Activated CD4-positive, alpha-beta T cell treated with anti-CD3 and anti-CD28 coated beads for 4 hours (primary cell): ENCODE measurements around the gene DNAJC4.

ENCODE experiments used
- DNase-seq, 2 donors: peaks; one replicate each; pipeline ENCODE4 v3.0.0-alpha.2; 2020

Gene DNAJC4

GRCh38 chr11:64261556-64262080, 31.3 kb downstream of the DNAJC4 start:
- no peak for DNase-seq

GRCh38 chr11:64262271-64263002, 32.1 kb downstream of the DNAJC4 start:
- DNase-seq: no peak

GRCh38 chr11:64263021-64263946, 32.9 kb downstream of the DNAJC4 start:
- no peak for DNase-seq

- no peak for DNase-seq
Measured at GRCh38 chr11:64263947-64264317, 33.6 kb downstream of the DNAJC4 start.

GRCh38 chr11:64264371-64264852, 34.1 kb downstream of the DNAJC4 start:
- DNase-seq: no peak

GRCh38 chr11:64265176-64266160, 35.1 kb downstream of the DNAJC4 start:
- DNase-seq: no peak

- DNase-seq: no peak
Measured at GRCh38 chr11:64266339-64266738, 36.0 kb downstream of the DNAJC4 start.

- no peak for DNase-seq
Measured at GRCh38 chr11:64267207-64267945, 37.0 kb downstream of the DNAJC4 start.

GRCh38 chr11:64268025-64268892, 37.9 kb downstream of the DNAJC4 start:
- DNase-seq: no peak

GRCh38 chr11:64268893-64269539, 38.7 kb downstream of the DNAJC4 start:
- DNase-seq: peak in 1 of 2 donors; percentile 35

- peak; percentile 97 for DNase-seq
Measured at GRCh38 chr11:64269540-64270220, 39.3 kb downstream of the DNAJC4 start.

GRCh38 chr11:64275031-64275800, 44.9 kb downstream of the DNAJC4 start:
- DNase-seq: no peak

GRCh38 chr11:64275841-64276240, 45.5 kb downstream of the DNAJC4 start:
- no peak for DNase-seq

GRCh38 chr11:64276653-64277431, 46.5 kb downstream of the DNAJC4 start:
- DNase-seq: no peak

- DNase-seq: no peak
Measured at GRCh38 chr11:64278576-64279190, 48.3 kb downstream of the DNAJC4 start.

- no peak for DNase-seq
Measured at GRCh38 chr11:64281957-64282770, 51.8 kb downstream of the DNAJC4 start.
